ENCODE measurements around the gene F2RL3.
"Not testable (repeated sequence)": the region's sequence is repeated elsewhere in the genome, so short reads cannot be mapped to it uniquely, and the experiment has no call there.

F2RL3 gene

GRCh38 chr19:16922592-16922934, 33.8 kb downstream of the F2RL3 start:
- no peak for DNase-seq (ENCODE audit: low read depth)

GRCh38 chr19:16922949-16923348, 34.1 kb downstream of the F2RL3 start:
- no peak for DNase-seq (ENCODE audit: low read depth)

DNA sequence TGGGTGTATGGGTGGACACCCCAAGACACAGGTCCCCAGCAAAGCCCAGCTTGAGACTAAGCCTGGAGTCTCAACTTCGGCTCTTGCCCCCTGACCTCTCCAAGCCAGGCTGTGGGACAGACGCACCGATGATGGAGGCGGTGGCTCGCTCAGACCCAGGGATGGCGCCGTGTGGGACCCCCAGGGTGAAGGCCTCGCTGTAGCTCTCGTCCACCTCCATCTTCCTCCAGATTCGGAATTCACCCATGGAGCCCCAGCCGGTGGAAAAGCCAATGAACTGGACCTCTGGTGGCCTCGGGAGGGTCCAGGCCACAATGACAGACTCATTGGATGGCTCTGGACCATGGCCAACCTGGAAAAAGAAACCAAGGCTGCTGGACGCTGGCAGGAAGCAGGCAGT, 39.1 kb downstream of the F2RL3 start:
- DNase-seq (ENCODE audit: low read depth): no peak

- no peak for DNase-seq (ENCODE audit: low read depth)
These were observed 39.6 kb downstream of the F2RL3 start for GRCh38 chr19:16928351-16928750.

DNA sequence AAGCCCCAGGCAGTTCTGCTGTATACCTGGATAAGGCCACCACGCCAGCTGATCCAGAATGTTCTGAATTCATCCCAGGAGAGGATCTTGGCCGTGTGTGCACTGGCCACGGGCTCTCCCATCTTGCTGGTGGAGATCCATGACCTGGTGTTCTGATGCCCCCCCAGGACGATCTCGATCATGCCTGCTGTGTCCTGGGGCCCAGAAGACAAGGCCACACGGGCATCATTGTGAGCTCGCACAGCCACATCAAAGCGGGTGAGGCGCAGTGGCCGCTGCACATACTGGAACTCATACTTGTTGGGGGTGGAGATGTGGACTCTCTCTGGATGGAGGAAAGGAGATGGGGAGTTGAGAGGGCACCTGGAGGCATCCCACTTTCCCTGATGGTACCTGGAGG, 40.1 kb downstream of the F2RL3 start:
- no peak for DNase-seq (ENCODE audit: low read depth)

GRCh38 chr19:16930753-16931152, 42.0 kb downstream of the F2RL3 start:
- no peak for DNase-seq (ENCODE audit: low read depth)

DNA sequence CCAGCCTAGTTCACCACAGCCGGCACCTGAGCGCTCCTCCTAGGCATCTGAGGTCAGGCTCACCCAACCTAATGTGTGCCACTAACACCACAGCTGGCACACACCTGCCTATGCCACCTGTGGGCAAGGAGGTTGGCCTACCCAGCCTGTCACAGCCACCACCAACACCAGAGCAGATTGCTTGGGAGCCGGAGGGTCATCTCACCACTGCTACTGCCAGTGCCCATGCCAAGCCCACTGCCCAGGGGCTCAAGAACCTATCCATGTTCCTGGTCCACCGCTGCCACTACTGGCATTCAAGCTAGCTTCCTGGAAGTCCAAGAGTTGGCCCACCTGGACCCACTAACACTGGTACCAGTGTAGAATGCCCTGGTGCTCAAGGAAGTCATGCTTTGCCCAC, 42.5 kb downstream of the F2RL3 start:
- no peak for DNase-seq (ENCODE audit: low read depth)

- no peak for DNase-seq (ENCODE audit: low read depth)
These were observed 45.7 kb downstream of the F2RL3 start for GRCh38 chr19:16934489-16934888.

- no peak for DNase-seq (ENCODE audit: low read depth)
These were observed 48.1 kb downstream of the F2RL3 start for GRCh38 chr19:16936901-16937300.

- DNase-seq (ENCODE audit: low read depth): not testable (repeated sequence)
These were observed 49.0 kb downstream of the F2RL3 start for GRCh38 chr19:16937796-16938195.

DNA sequence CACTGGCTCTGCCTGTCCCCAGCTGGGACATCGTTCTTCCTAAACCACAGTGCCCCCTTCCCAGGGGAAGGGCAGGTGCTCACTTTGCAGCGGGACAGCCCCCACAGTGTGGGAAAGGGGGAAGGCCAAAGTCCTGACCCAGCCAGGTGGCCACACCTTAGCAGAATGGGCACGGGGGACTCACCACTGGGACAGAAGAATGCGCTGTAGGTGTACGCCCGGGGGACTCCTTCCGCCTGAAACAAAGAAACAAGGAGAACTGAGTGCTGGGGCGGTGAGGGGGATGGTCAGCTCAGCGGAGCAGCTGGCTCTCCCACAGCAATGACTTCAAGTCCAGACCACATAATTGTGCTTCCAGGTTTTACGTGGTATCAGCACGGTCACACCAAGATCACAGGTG, 49.4 kb downstream of the F2RL3 start:
- DNase-seq (ENCODE audit: low read depth): no peak

- not testable (repeated sequence) for DNase-seq (ENCODE audit: low read depth)
These were observed 51.3 kb downstream of the F2RL3 start for GRCh38 chr19:16940063-16940462.

DNA sequence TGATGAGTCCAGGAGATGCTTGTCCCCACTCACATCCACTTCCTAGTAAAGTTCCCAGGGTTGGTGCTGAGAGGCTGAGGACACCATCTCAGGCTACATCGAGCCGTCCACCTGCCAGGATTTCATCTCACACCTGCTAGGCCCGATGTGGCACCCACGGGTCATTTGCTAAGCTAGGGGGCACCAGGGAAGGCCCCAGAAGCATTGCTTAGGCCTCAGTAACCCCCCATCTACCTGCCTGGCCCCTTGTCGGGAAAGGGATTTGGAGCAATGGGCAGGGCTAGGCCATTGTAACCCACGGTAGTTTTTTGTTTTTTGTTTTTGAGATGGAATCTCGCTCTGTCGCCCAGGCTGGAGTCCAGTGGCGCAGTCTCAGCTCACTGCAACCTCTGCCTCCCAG, 51.8 kb downstream of the F2RL3 start:
- no peak for DNase-seq (ENCODE audit: low read depth)
